Uterine smooth muscle cell (primary cell): ENCODE results near the gene AMELX. TPM values are rescaled to one million over a fixed set of nuclear protein-coding genes. Genes with fewer than 3 reads are reported as not detected.

Source experiments
- total RNA-seq: library from RNA; depleted of rRNA; stranded (reverse); fragments of >200 nt; gene quantifications from 2 replicates; pipeline ENCODE4 v1.2.3, GENCODE V29; 2014

AMELX gene
- not detected in 2 replicates for total RNA-seq

GRCh38 chrX:11293113-11293512, at the start of gene AMELX:
AMELX (plus strand) TSS chrX:11293413; CDS start chrX:11294789, 1,376 bp downstream.

Other genes with a start within 250 kb of the AMELX start
- gene HCCS, start 182.1 kb upstream of the AMELX start, total RNA-seq: 20.0 and 25.3 TPM in 2 replicates